TTC549 (cell line): ENCODE results near the gene DPYSL4.

ENCODE experiments used
- FAIRE-seq: peaks from 2 replicates; lab custom pipeline; 2012; peaks lifted over from hg19 to GRCh38; lab: Jason Lieb, UNC

The DPYSL4 gene

DNA sequence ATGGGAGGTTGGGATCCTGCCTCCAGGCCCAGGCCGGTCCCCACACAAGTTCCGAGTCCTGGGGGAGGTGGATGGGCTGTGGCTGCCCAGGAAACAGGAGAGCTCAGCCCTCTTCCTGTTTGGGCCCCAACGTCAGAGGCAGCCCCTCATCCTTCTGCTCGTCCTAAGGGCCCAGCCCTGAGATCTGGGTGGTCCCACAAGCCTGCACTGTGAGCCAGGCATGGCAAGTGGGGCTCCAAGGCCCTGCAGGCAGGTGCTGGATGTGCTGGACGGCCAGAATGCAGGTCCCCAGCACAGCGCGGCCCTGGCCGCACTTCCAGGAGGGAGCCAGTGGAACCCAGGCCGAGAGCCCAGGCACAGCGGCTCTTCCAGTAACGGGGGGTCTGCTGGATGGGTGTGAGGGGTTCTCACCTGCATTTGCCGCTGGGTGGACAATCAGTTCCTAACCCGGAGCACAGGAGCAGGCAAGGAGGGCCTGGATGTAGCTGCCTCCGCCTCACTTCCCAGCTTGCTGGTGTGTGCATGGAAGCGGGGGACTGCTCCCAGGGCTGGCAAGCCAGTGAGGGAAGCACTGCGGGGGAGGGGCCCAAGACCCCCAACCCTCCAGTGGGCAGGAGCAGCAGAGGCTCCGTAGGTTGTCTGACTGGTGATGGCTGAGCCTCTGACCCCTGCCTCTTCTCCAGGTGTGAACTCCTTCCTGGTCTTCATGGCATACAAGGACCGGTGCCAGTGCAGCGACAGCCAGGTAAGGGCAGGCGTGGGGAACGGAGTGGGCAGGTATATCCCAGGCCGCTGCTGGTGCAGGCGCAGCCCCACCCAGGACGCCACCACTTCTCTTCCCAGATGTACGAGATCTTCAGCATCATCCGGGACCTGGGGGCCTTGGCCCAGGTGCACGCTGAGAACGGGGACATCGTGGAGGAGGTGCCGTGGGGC lies 9.7 kb downstream of the DPYSL4 start:
- FAIRE-seq, result no peak

- FAIRE-seq, result no peak
These were observed 10.7 kb downstream of the DPYSL4 start for GRCh38 chr10:132197271-132198067.

DNA sequence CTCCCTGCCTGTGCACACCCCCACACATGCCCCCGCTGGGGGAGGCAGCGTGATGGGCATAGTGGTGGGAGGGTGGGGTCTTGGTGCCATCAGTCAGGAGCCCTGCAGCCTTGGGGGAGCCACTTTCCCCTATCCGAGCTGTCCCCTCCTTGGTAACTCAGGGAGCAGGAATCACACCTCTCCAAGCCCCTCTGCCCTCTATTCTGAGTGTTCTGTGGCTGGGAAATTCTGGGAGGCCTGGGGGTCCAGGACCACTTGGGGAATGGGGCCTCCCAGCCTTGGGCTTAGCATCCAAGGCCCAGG lies 11.3 kb downstream of the DPYSL4 start:
- no peak for FAIRE-seq

GRCh38 chr10:132198381-132199181 lies 11.8 kb downstream of the DPYSL4 start:
- no peak for FAIRE-seq

- FAIRE-seq, result no peak
These were observed 12.6 kb downstream of the DPYSL4 start for GRCh38 chr10:132199268-132199853.

DNA sequence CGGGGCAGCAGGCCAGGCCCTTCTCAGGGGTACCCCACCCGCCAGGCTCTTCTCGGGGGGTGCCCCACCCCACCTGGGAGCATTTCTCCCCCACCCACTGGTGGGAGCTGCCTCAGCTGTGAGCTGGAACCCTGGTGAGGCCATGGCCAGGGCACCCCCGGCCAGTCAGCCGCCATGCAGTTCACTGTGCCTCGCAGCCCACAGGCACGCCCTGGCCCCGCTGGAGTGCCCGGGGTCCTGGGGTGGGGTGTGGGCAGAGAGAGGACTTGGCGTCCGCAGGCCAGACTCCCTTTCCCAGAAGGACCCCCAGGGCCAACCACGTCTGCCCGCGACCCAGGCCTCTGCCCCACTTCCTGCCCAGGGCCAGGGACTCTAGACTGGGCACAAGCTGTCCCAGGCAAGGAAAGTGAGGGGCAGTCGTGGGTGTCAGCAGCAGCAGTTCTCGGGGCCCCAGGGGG lies 13.1 kb downstream of the DPYSL4 start:
- FAIRE-seq, result no peak

GRCh38 chr10:132200344-132201110 lies 13.8 kb downstream of the DPYSL4 start:
- FAIRE-seq, result no peak

- FAIRE-seq, result no peak
These were observed 14.6 kb downstream of the DPYSL4 start for GRCh38 chr10:132201111-132201969.

DNA sequence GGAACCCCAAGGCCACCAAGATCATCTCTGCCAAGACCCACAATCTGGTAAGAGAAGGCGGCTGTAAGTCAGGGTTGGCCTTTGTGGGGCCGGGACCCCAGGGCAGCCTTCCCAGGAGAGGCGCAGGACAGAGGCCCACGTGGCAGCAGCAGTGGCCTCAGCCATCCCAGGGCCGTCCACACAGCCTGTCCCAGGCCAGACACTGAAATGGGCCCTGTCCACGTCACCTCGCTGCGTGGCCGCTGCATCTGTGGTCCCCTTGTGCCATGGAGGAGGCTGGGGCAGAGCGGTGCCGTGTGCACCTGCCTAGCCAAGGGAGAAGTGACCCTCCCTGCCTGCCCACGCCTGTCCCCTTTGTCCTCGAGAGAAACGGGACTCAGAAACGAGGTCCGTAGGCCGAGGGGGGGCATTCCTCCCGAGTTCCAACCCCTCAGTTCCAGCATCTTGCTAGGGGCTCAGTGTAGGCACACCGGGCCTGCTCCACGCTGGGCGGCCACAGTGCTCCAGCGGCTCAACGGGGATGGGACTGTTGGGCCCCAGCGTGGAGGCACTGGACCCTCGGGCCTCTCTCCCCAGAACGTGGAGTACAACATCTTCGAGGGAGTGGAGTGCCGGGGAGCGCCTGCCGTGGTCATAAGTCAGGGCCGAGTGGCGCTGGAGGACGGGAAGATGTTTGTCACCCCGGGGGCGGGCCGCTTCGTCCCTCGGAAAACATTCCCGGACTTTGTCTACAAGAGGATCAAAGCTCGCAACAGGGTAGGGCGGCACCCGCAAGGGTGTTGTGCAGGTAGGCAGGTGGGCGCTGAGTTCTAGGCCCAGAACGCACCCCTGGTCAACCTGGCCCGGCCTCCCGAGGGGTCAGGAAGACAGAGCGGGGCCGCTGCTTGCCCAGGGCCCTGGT lies 15.6 kb downstream of the DPYSL4 start:
- FAIRE-seq, result no peak

- no peak for FAIRE-seq
These were observed 16.7 kb downstream of the DPYSL4 start for GRCh38 chr10:132203256-132204077.

GRCh38 chr10:132204078-132204780 lies 17.5 kb downstream of the DPYSL4 start:
- no peak for FAIRE-seq

DNA sequence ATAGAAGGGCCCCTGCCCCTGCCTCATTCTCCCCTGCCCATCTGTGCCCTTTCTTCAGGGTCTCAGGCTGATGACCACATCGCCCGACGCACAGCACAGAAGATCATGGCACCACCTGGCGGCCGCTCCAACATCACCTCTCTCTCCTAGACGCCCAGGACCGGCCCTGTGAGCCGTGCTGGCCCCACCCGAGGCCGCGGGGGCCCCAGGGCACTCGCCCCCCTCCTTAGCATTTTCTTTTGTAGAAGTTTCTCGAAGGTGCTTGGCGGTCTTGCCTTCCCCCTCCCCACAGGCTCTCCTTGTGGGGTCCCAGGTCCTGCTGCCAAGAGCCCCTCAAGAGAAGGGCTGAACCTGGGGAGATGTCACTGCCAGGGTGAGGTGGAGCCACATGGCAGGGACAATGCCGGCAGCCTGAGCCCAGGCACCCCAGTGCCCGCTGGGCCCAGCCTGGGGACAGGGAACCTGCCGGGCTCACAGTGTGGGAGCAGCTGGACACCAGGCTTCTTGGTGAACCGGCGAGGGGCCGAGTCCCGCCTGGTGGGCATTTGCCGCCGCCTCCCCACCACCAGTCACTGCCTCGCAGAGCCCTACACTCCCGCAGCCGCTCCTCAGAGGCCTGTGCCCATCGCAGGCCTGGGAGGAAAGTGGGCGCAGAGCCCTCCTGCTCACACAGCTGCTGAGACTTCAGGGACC lies 18.2 kb downstream of the DPYSL4 start:
- no peak for FAIRE-seq

DNA sequence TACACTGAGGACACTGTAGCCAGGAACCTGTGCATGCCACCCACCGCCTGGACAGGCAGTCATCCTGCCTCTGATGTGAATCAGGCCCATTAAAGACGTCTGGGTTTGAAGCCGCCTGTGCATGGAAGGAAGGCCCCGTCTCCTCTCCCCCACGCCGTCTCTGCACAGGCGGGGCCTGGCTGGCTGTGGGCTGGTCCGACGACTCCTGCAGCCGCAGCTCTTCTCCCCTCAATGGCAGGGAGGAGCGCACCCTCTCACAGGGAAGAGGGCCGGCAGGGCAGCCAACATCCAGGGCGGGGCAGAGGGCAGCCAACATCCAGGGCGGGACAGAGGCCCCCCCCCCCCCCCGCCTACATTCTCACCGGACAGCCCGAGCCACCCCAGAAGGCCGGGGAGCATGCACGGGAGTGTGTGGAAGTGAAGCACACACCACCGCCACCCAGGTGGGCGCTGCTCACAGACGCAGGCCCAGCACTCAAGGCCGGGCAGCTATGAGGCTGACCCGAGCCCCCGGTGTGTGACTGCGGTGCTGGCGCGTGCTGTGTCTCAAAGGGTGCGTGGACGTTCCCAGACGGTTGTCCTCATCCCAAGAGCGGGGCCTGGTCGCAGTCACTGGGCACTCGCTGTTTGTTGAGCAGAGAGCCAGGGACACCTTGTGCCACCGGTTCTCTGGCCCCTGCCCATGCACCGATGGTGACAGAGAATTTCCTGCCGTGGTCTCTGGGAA lies 19.1 kb downstream of the DPYSL4 start:
- no peak for FAIRE-seq

GRCh38 chr10:132206377-132206745 lies 19.6 kb downstream of the DPYSL4 start:
- no peak for FAIRE-seq

GRCh38 chr10:132206806-132207535 lies 20.2 kb downstream of the DPYSL4 start:
- no peak for FAIRE-seq
